NCI-H2081 treated with DMSO at 0.1 percent for 48 hours (cell line): Measurements from ENCODE around the gene TPRG1.

Source experiments
- DNase-seq: peaks from one replicate; lab custom pipeline; 2025; lab: John Stamatoyannopoulos, UW

Gene TPRG1

GRCh38 chr3:189229196-189229828, 57.5 kb downstream of the TPRG1 start:
- no peak for DNase-seq

DNA sequence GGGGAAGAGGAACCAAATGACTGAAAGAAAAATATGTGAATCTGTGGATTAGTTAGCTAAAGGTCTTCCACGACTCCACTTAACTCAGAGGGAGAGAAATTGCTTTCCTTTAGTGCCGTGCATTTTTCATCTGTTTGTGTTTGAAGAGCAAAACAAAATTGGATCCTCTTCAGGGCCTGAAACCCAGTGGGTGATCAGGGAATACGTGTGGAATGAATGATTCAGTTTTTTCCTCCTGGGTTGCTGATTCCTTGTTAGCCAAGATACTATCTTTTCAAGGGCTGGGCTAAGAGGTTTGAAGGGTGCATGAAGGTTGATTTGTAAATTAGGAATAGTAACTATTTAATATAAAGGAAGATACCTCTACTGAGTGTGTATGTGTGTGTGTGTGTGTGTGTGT, 61.0 kb downstream of the TPRG1 start:
- no peak for DNase-seq

GRCh38 chr3:189233225-189233858, 61.6 kb downstream of the TPRG1 start:
- DNase-seq = peak; percentile 25

DNA sequence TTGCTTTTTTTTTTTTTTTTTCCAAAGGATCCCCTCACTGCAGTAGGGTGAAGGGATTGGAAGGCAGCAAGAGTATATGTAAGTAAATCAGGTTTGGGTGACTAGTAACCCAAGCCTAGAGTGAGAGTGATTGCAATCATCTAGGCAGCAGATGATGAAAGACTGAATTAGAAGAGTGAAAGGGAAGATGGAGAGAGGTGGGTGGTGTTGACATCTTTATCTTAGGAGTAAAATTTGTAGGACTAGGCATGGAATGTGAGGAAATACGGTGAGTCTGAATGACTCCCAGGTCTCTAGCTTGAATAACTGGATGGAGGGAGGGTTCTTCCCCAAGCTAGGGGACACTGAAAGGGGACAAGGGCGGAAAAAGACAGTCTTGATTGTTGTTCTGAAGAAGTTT, 63.4 kb downstream of the TPRG1 start:
- DNase-seq = no peak

- no peak for DNase-seq
Measured at GRCh38 chr3:189236352-189236751, 64.6 kb downstream of the TPRG1 start.

DNA sequence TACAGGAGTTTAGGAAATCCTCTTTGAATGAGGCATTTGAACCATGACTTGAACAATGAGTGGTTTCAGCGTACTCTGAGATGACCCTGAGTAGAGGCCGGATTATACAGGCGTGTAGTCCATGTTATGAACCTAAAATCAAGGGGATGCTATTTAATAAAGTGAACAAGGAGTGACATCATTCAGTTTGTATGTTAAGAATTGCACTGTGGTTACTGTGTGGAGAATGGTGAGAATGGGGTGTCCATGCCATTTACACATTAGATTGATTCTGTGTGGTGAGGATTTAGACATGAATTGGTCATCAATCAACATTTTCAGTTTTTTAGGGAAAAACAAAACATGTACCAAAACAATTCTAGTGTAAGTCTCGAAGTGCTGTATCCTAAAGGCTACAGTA, 65.8 kb downstream of the TPRG1 start:
- DNase-seq = no peak

DNA sequence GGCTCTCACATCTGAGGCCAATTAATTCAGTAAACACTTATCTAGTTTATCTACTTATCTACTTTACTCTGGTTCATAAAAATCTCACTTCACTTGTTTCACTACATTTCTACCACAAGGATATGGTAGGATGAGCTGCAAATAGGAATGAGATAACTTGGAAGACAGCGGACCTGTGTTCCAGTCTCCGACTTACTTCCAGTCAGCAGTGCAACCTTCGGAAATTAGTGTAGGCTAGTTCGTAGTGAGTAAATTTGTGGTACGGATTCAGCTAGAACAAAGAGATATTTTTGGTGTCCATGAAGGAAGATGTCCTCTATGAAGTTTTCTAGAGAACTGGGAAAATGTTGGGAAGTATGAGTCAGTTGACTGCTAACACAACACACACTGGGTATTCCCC, 66.3 kb downstream of the TPRG1 start:
- no peak for DNase-seq

DNA sequence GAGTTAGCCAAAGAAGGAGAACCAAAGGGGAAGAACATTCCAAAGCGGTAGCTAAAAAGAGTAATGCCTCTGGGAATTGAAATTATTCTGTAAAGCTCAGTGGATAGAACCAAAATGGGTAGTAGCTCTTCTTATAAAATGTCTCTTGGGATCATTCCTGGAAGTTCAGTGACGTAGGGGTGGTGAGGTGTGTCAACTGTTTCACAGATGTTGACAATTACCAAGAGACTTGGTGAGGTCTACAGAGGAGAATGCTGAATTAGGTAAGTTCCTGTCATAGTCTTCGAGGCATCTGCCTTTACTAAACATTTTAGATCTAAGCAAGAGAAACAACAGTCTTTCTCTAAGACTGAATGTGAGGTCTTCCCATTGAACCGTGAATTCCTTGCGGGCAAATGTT, 67.8 kb downstream of the TPRG1 start:
- DNase-seq = no peak

GRCh38 chr3:189249987-189250386, 78.2 kb downstream of the TPRG1 start:
- no peak for DNase-seq

GRCh38 chr3:189258261-189258660, 86.5 kb downstream of the TPRG1 start:
- no peak for DNase-seq

DNA sequence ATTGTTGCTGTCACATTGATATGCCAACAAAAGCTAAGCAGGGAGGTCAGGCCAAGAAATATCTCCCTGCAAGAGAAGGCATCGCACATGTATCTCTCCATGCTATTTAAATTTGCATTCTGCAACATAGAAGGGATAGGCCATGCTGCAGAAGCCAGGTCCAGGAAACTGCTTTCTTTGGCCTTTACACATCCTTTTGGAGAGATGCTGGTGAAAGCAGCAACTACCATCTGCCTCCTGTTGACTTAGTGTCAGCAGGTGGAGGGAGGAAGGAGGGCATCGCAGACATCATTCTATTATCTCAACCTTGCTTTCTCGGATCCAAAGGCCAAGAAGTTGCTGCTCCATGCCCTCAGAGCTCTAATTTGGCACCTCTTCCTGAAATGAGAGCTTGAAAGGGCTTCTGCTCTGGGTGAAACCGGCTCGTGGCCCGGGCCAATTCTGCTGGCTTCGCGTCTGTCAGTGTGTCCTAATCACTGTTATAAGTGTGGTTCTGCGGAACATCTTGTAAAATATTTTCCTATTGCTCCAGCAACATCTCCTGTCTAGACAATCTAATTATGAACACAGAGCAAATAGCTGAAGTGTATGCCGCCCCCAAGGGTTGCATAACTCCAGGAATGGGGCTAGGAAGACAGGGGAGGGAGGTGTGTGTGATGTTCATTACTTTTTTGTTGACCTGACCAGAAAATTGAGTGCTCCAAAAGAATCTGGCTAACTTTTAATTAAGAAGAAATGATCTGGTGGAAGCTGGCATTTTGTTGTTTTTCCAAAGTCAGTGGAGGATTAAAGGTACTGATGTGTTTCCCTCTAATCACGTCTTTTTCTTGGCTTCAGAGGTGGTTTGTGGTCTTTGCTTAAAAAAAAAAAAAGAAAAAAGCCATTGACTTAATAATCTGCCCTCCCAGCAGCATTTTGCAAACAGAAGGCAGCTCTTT, 89.1 kb downstream of the TPRG1 start:
- no peak for DNase-seq

GRCh38 chr3:189262746-189263145, 91.0 kb downstream of the TPRG1 start:
- DNase-seq = no peak

DNA sequence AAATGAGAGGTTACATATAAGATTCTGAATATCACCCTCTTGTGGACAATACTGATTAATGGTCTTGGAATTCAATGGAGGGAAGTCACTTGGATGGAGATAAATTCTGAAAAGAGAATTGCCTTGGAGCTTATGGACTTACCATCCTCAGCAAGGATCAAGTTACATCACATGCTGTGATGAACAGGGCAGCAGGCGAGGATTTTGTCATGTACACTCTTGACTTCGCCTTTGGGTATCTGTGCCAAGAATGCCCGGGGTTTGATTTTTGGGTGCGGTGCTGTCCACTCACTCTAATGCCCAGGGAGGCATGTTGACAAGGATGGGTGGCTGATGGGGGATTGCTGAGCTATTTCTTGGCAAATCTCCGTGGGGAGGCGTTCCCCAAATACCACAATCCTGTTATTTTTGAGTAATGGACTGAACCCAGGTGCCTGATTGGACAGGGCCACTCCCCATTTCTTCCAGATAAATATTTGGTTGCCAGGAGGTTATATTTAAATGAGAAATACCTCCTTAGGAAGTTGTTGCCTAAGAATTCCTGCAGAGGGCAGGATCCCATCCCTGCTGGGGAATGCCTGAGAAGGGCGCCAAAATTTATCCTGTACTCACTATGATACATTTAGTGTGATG, 96.3 kb downstream of the TPRG1 start:
- DNase-seq = no peak

DNA sequence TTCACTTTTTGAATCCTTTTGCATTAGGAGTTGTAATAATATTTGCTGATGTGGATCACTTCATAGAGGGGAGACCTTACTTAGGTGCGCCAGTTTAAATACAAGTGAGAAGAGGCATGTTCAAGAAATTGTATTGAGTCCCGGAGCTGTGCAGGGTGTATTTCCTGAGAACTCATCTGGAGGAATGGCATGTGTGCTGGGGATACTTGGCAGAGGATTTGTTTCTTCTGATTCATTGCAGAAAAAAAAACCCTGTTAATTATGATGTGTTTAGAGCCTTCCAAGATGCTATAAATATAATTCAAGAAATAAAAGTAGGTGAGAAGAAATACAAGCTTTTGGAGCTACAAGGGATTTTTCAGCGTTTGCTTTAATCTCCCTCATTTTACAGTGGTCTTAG, 97.6 kb downstream of the TPRG1 start:
- no peak for DNase-seq

DNA sequence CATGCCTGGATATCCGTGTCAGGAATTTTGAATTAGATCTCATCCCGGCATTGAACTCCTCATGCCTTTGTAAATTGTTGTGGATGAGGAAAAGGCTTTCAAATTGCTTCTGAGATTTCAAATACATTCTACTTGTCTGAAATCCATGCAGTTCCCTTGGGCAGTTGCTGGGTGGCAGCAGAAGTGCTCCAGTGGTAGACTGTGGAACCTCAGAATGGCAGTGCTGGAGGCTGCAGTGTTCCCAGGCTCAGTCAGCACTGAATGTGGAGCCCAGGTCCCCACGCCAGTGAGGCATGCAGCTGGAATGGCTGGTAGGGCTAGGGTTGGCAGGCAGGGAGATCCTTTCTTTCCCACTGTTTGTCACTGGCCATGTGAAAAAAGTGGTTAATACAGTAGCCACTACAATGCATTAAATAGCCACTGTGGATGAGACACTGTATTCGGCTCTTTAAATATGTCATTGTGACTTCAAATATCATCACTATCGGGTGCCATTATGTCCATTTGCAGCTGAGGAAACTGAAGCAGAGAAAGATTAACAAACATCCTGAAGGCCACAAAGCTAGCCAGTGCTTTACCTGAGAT, 98.6 kb downstream of the TPRG1 start:
- peak; percentile 85 for DNase-seq

- peak; percentile 38 for DNase-seq
Measured at GRCh38 chr3:189272500-189273119, 100.8 kb downstream of the TPRG1 start.

DNA sequence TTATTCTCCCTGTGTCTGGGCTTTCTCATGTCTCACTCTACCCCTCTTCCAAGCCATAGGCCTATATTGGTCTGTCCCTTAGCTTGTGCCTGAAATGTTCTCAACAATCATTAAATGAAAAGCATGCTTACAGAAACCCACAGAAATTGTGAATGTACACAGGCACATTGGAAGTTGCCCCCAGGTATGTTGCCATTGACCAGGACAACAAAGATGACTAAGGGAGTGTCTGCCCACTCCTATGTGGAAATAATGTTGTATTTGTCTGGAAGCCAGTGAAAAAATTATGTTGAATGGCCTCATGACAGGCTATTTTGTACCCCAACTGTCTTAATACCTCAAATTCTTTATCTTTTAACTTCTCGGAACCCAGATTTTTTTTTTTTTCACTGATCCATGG, 102.0 kb downstream of the TPRG1 start:
- no peak for DNase-seq

- no peak for DNase-seq
Measured at GRCh38 chr3:189275182-189275581, 103.4 kb downstream of the TPRG1 start.

DNA sequence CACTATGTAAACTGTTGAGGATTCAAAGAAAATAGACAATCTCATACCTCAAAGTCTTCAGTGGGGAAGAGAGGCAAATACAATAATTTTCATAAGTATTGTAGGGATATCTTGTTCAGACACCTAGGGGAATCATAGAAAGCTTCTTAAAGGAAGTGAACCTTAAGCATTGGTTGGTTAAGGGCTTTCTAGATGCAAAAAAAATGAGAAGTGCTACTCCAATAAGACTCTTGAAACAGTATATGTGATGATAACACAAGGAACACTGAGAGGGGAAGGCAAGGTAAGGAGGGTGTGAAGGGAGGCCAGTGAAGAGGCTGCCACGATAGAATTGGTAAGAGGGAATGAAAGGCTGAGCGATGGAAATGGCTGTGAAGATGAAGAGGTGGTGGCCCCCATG, 104.1 kb downstream of the TPRG1 start:
- DNase-seq = no peak

GRCh38 chr3:189276444-189277219, 104.9 kb downstream of the TPRG1 start:
- no peak for DNase-seq

GRCh38 chr3:189277711-189278110, 105.9 kb downstream of the TPRG1 start:
- DNase-seq = no peak
